HepG2 (cell line): ENCODE measurements around the gene LPIN3. TPM values are rescaled to one million over a fixed set of nuclear protein-coding genes. Genes with fewer than 3 reads are reported as not detected.

Experiments
- ATAC-seq: fragments of 200-7000 bp; cut with Tn5 transposase; 3 replicates; pipeline ENCODE4 v1.9.1; 2020; ENCODE audit warnings: mild to moderate bottlenecking, moderate library complexity
- BruUV-seq: library from RNA; stranded (reverse); fragments of 400-500 nt; replicated peaks from 2 replicates; lab custom pipeline; 2021; lab: Mats Ljungman, UMichigan
- CTCF ChIA-PET: fragments of 300-600 bp; formaldehyde crosslinking; extraction: SDS; loops from one replicate; lab custom pipeline; 2021; ENCODE audit warnings: low total read pairs, inconsistent platforms, low intra/inter-chr PET ratio; lab: Yijun Ruan, JAX
- POLR2A ChIA-PET: fragments of 350-600 bp; sonication (Branson Sonifier 250); formaldehyde crosslinking; loops from one replicate; lab custom pipeline; 2020; ENCODE audit warnings: antibody characterized with exemption, inconsistent platforms; lab: Yijun Ruan, JAX
- DNase-seq: peaks from one replicate; pipeline ENCODE4 v3.0.0-alpha.2; 2015; ENCODE audit warnings: low spot score
- FAIRE-seq: peaks from 3 replicates; lab custom pipeline; 2011; peaks lifted over from hg19 to GRCh38; lab: Jason Lieb, UNC
- H2AFZ ChIP-seq: one replicate; pipeline ENCODE4 v1.6.1; 2011; ENCODE audit warnings: low read length, inconsistent platforms
- H3K27ac ChIP-seq: fragments of 300-600 bp; 3 replicates; pipeline ENCODE4 v1.8.0; 2011; ENCODE audit warnings: mixed run types, mild to moderate bottlenecking, mixed read lengths, low read length, inconsistent platforms; ENCODE audit not compliant: insufficient read depth; ENCODE audit errors: extremely low read length
- H3K27me3 ChIP-seq, 2 experiments: fragments of 200-600 bp in 1 of 2; 2 replicates in 1 of 2; 3 replicates in 1 of 2; pipeline versions ENCODE4 v1.6.0 to v1.8.0; 2011; ENCODE audit warnings: low read length in 2 of 2, mild to moderate bottlenecking in 2 of 2, moderate library complexity in 2 of 2, inconsistent platforms in 1 of 2; ENCODE audit not compliant: insufficient read depth in 2 of 2, control insufficient read depth in 1 of 2
- H3K36me3 ChIP-seq, 2 experiments: fragments of 200-600 bp in 1 of 2; replicated peaks in 1 of 2; 2 replicates in 1 of 2; 3 replicates in 1 of 2; pipeline versions ENCODE4 v1.5.1 to v1.8.0; 2011; ENCODE audit warnings: low read length in 2 of 2, inconsistent platforms in 1 of 2; ENCODE audit not compliant: insufficient read depth in 2 of 2, control insufficient read depth in 1 of 2
- H3K4me1 ChIP-seq: 2 replicates; pipeline ENCODE4 v1.5.1; 2012; ENCODE audit warnings: low read length, inconsistent platforms; ENCODE audit not compliant: insufficient read depth
- H3K4me2 ChIP-seq: 2 replicates; pipeline ENCODE4 v1.6.0; 2011; ENCODE audit warnings: low read depth, low read length, inconsistent platforms
- H3K4me3 ChIP-seq, 3 experiments: fragments of 200-600 bp in 1 of 3; sonication (generic), shearing (Covaris generic) in 1 of 3; replicated peaks in 1 of 3; 2 replicates each; pipeline ENCODE4 v1.5.1; 2011 to 2016; ENCODE audit warnings: low read length in 3 of 3, inconsistent platforms in 2 of 3, low read depth in 2 of 3, mild to moderate bottlenecking in 2 of 3, control low read depth in 1 of 3, mixed read lengths in 1 of 3; ENCODE audit not compliant: insufficient read depth in 1 of 3
- H3K79me2 ChIP-seq: one replicate; pipeline ENCODE4 v1.6.1; 2011; ENCODE audit warnings: low read length, inconsistent platforms; ENCODE audit not compliant: insufficient read depth
- H3K9ac ChIP-seq: 2 replicates; pipeline ENCODE4 v1.6.0; 2011; ENCODE audit warnings: mild to moderate bottlenecking, low read depth, low read length, inconsistent platforms; ENCODE audit not compliant: insufficient read depth
- H3K9me3 ChIP-seq: 2 replicates; pipeline ENCODE4 v1.5.1; 2012; ENCODE audit warnings: mild to moderate bottlenecking, low read length
- H4K20me1 ChIP-seq: 2 replicates; pipeline ENCODE4 v1.6.0; 2011; ENCODE audit warnings: inconsistent platforms, mild to moderate bottlenecking, low read length, moderate library complexity; ENCODE audit not compliant: insufficient read depth
- NCOR1 ChIP-seq: fragments of 200-600 bp; sonication (generic); IDR thresholded peaks from 2 replicates; pipeline ENCODE4 v1.7.0; 2017; ENCODE audit warnings: antibody characterized with exemption, low read length, borderline replicate concordance
- PCBP2 ChIP-seq: fragments of 200-400 bp; formaldehyde crosslinking; optimal IDR thresholded peaks from 2 replicates; pipeline ENCODE3; 2018; ENCODE audit warnings: low read length, low read depth; ENCODE audit not compliant: poor library complexity, severe bottlenecking
- SIN3A ChIP-seq: IDR thresholded peaks from 2 replicates; pipeline ENCODE4 v1.6.1; 2011; ENCODE audit warnings: low read depth, mild to moderate bottlenecking, control low read depth, low read length, borderline replicate concordance
- SNAPC2 ChIP-seq: sonication (generic); formaldehyde crosslinking; IDR thresholded peaks from 2 replicates; pipeline ENCODE4 v1.8.1; 2022; ENCODE audit warnings: mild to moderate bottlenecking, missing genetic modification reagents
- SRF ChIP-seq: IDR thresholded peaks from 2 replicates; pipeline ENCODE4 v1.6.1; 2011; ENCODE audit warnings: mild to moderate bottlenecking, low read depth, low read length, moderate library complexity
- TBL1XR1 ChIP-seq: fragments of 150-350 bp; IDR thresholded peaks from 2 replicates; pipeline ENCODE4 v1.6.1; 2014; ENCODE audit warnings: borderline replicate concordance, low read length; ENCODE audit not compliant: partially characterized antibody
- TMF1 ChIP-seq: sonication (generic); formaldehyde crosslinking; IDR thresholded peaks from 2 replicates; pipeline ENCODE4 v1.8.1; 2022; ENCODE audit warnings: low read depth, missing genetic modification reagents
- ZFP36 ChIP-seq: fragments of 150-350 bp; IDR thresholded peaks from 2 replicates; pipeline ENCODE4 v1.6.1; 2018; ENCODE audit warnings: borderline replicate concordance, low read length, low read depth; ENCODE audit not compliant: partially characterized antibody
- ZNF253 ChIP-seq: sonication (generic); formaldehyde crosslinking; IDR thresholded peaks from 2 replicates; pipeline ENCODE4 v1.8.0; 2022; ENCODE audit warnings: mild to moderate bottlenecking, missing genetic modification reagents, borderline replicate concordance
- WGBS: methylation state at CpG from one replicate; pipeline ENCODE4 v1.1.6; 2017; ENCODE audit warnings: low lambda C conversion rate; 5-methylcytosine and 5-hydroxymethylcytosine counted together
- in situ Hi-C: cut with HindIII; loops from 2 replicates; pipeline ENCODE4 v1.10.0; 2017; ENCODE audit warnings: low pct_unique_long_range_greater_than_20kb; ENCODE audit not compliant: extremely low pct_ligation_motif_present
- intact Hi-C: fragments of 100-400 bp; cut with micrococcal nuclease; formaldehyde crosslinking; loops from one replicate; pipeline ENCODE4 v1.10.0; 2022; ENCODE audit not compliant: unreplicated experiment
- polyA plus RNA-seq, 8 experiments: library from polyadenylated mRNA; depleted of rRNA in 3 of 8; stranded (reverse) in 7 of 8; unstranded in 1 of 8; fragments of >200 nt; fragmentation: Illumina TruSeq in 4 of 8; extraction: Trizol in 4 of 8; gene quantifications; 2 replicates each; pipeline versions ENCODE4 v1.2.1 to v1.2.3, GENCODE V29; 2011 to 2016; ENCODE audit warnings: low read depth in 4 of 8, missing spikeins in 1 of 8, mixed read lengths in 1 of 8; ENCODE audit not compliant: insufficient read depth in 1 of 8
- total RNA-seq, 5 experiments: library from RNA; depleted of rRNA; stranded (reverse); fragments of >200 nt; fragmentation: Illumina TruSeq; extraction: Trizol; gene quantifications; 2 replicates each; pipeline ENCODE4 v1.2.3, GENCODE V29; 2016; ENCODE audit warnings: low read depth in 1 of 5

The LPIN3 gene
- total and polyA plus RNA-seq, 2 of the 13 experiments (the other 11 are each of a cell fraction or from before 2014, with no cell fraction given), result 14.2 to 28.6 TPM

GRCh38 chr20:41347523-41348429, 7.2 kb downstream of the LPIN3 start:
- H4K20me1 ChIP-seq, result 0 out of 2 replicates have a peak, but pooled peaks cover 4% of the 10 kb centered on the region
- peaks cover 8 to 21% of the 10 kb centered on the region in 2 experiments; a peak in 3 of 5 replicates for H3K36me3 ChIP-seq
- CTCF ChIA-PET, result no interaction called here
- POLR2A ChIA-PET, result interaction anchor here (1.1 kb wide), 1 partner anchor 14 kb away, joined by 3 read pairs; no protein-coding TSS in a partner anchor
- no peaks in the 10 kb centered on the region for H3K27me3 ChIP-seq
- H3K4me2 ChIP-seq, result no peak overlapping the region
- no peak overlapping the region for H2AFZ ChIP-seq
- no peak for DNase-seq
- no peak for TF ChIP-seq PCBP2
- TF ChIP-seq TMF1 (CRISPR knock-in tag), result no peak
- no peak for TF ChIP-seq TBL1XR1
- TF ChIP-seq SIN3A, result no peak
- TF ChIP-seq SNAPC2 (CRISPR knock-in tag), result no peak
- no peak for TF ChIP-seq ZNF253 (CRISPR knock-in tag)
- no peak for TF ChIP-seq ZFP36
- TF ChIP-seq SRF, result no peak
- TF ChIP-seq NCOR1, result no peak
- TF ChIP-seq, all 625 proteins: peak for 0
- intact Hi-C loops, result no loop called here
- in situ Hi-C loops, result no loop called here
- H3K4me3 ChIP-seq, result no peak overlapping the region
- H3K4me1 ChIP-seq, result peaks cover 9% of the 10 kb centered on the region
- FAIRE-seq, result no peak
- BruUV-seq, result no TSS peak
- no peak for ATAC-seq
- WGBS, result 96% methylated on average over 13 of the region's 13 CpGs
- no peak overlapping the region for H3K27ac ChIP-seq
- no peak overlapping the region for H3K9ac ChIP-seq
- H3K79me2 ChIP-seq, result no peaks in the 10 kb centered on the region
- no peaks in the 10 kb centered on the region for H3K9me3 ChIP-seq
